Endometrial microvascular endothelial cells (primary cell): ENCODE measurements around the gene WNT3A. TPM values are rescaled to one million over a fixed set of nuclear protein-coding genes. Genes with fewer than 3 reads are reported as not detected.

Experiments
- in situ Hi-C: cut with HindIII; loops from 2 replicates; pipeline ENCODE4 v1.10.0; 2017; ENCODE audit warnings: low sequenced_read_pairs, low pct_unique_long_range_greater_than_20kb; ENCODE audit errors: inconsistent ontology term
- total RNA-seq: library from RNA; depleted of rRNA; stranded (reverse); fragments of >200 nt; gene quantifications from one replicate; pipeline ENCODE4 v1.2.3, GENCODE V29; 2015; ENCODE audit errors: inconsistent ontology term

WNT3A gene
- total RNA-seq, 1 donor from 2014 or later = not detected

GRCh38 chr1:228104526-228105269 is 97.9 kb downstream of the WNT3A start:
- in situ Hi-C loops = no loop called here

- in situ Hi-C loops = no loop called here
These were observed 98.6 kb downstream of the WNT3A start for GRCh38 chr1:228105270-228105995.

- in situ Hi-C loops = no loop called here
These were observed 99.4 kb downstream of the WNT3A start for GRCh38 chr1:228105996-228106799.

GRCh38 chr1:228106800-228107054 is 99.9 kb downstream of the WNT3A start:
- in situ Hi-C loops = no loop called here

- in situ Hi-C loops = no loop called here
These were observed 100.8 kb downstream of the WNT3A start for GRCh38 chr1:228107636-228108035.

- in situ Hi-C loops = no loop called here
These were observed 101.4 kb downstream of the WNT3A start for GRCh38 chr1:228108055-228108690.

GRCh38 chr1:228108742-228109072 is 101.9 kb downstream of the WNT3A start:
- in situ Hi-C loops = no loop called here

GRCh38 chr1:228109073-228109961 is 102.5 kb downstream of the WNT3A start, which contains the start of gene MRPL55:
MRPL55 (minus strand) TSS chr1:228109299; CDS start chr1:228108260, 1,039 bp downstream.
- in situ Hi-C loops = no loop called here

GRCh38 chr1:228109962-228110488 is 103.2 kb downstream of the WNT3A start:
- in situ Hi-C loops = no loop called here

- in situ Hi-C loops = no loop called here
These were observed 103.8 kb downstream of the WNT3A start for GRCh38 chr1:228110556-228110955.

Other genes with a start within 250 kb of the WNT3A start
- gene PRSS38, start 191.3 kb upstream of the WNT3A start, total RNA-seq = not detected
- not detected for gene WNT9A, start 59.1 kb upstream of the WNT3A start, total RNA-seq
- gene ARF1, start 75.7 kb downstream of the WNT3A start, total RNA-seq = 572 TPM
- 11.4 TPM for gene C1orf35, start 96.3 kb downstream of the WNT3A start, total RNA-seq
- gene MRPL55, start 102.3 kb downstream of the WNT3A start, total RNA-seq = 89.8 TPM
- 265 TPM for gene GUK1, start 133.3 kb downstream of the WNT3A start, total RNA-seq
- gene GJC2, start 142.9 kb downstream of the WNT3A start, total RNA-seq = 0.28 TPM
- 2.6 TPM for gene IBA57, start 158.8 kb downstream of the WNT3A start, total RNA-seq
- gene OBSCN, start 201.0 kb downstream of the WNT3A start, total RNA-seq = 0.37 TPM